ENCODE data around the gene ZNF81.

DNA sequence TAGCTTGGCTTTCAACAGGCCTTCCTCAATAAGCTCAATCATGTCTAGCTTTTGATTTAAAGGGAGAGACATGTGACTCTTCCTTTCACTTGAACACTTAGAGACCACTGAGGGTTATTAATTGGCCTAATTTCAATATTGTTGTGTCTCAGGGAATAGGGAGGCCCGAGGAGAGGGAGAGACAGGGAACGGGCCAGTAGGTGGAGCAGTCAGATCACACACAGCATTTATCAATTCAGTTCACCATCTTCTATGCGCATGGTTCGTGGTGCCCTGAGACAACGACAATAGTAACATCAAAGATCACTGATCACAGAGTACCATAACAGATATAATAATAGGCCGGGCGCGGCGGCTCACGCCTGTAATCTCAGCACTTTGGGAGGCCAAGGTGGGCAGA lies 17.8 kb downstream of the ZNF81 start:
- TF ChIP-seq POLR2AphosphoS5 (IDR thresholded peaks at IDR 0.05; ENCODE audit: low read depth, low read length) (no peak), SIN3A (IDR thresholded peaks at IDR 0.05; ENCODE audit: borderline replicate concordance, insufficient read depth, low read length) (no peak), TAF1 (IDR thresholded peaks at IDR 0.05; ENCODE audit: borderline replicate concordance, insufficient read depth, low read length) (no peak), FOXP2 (optimal IDR thresholded peaks at IDR 0.05; ENCODE audit: borderline replicate concordance, extremely low read depth, extremely low read length, insufficient read depth) (no peak)
- TF ChIP-seq, protein P1, sequence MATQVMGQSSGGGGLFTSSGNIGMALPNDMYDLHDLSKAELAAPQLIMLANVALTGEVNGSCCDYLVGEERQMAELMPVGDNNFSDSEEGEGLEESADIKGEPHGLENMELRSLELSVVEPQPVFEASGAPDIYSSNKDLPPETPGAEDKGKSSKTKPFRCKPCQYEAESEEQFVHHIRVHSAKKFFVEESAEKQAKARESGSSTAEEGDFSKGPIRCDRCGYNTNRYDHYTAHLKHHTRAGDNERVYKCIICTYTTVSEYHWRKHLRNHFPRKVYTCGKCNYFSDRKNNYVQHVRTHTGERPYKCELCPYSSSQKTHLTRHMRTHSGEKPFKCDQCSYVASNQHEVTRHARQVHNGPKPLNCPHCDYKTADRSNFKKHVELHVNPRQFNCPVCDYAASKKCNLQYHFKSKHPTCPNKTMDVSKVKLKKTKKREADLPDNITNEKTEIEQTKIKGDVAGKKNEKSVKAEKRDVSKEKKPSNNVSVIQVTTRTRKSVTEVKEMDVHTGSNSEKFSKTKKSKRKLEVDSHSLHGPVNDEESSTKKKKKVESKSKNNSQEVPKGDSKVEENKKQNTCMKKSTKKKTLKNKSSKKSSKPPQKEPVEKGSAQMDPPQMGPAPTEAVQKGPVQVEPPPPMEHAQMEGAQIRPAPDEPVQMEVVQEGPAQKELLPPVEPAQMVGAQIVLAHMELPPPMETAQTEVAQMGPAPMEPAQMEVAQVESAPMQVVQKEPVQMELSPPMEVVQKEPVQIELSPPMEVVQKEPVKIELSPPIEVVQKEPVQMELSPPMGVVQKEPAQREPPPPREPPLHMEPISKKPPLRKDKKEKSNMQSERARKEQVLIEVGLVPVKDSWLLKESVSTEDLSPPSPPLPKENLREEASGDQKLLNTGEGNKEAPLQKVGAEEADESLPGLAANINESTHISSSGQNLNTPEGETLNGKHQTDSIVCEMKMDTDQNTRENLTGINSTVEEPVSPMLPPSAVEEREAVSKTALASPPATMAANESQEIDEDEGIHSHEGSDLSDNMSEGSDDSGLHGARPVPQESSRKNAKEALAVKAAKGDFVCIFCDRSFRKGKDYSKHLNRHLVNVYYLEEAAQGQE (IDR thresholded peaks at IDR 0.05; ENCODE audit: insufficient read depth in 1 of 2, low read depth in 2 of 2, low read length in 2 of 2): no peak

Measured in PFSK-1 (cell line).